ENCODE measurements around the gene GPR156.

Gene GPR156

DNA sequence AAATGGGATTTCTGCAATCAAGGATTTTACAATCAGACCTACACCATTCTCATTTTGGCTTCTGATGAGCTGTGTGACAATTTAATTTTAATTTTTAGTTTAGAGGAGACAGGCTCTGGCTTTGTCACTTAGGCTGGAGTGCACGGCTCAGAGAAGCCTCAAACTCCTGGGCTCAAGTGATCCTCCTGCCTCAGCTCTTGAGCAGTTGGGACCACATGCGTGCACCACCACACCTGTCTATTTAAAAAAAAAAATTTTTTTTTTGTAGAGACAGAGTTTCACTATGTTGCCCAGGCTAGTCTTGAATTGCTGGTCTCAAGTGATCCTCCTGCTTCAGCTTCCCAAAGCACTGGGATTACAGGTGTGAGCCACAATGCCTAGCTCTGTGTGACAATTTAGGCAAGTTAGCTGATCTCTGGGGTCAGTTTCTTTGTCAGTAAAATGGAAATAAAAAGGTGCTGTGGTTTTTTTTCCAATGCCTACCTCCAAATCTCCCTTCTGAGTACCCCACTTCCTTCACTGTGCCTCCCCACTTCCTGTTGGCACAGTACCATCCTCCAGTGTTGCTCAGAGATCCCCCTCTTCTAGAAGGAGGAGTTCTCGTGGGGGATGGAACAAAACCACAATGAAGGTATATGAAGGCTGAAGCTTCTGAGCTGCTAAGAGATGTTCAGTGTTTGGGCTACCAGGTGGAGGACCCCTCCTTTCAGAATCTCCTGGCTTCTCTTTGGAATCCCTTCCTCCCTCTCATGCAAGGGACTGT, 136.7 kb downstream of the GPR156 start:
- no peak for TF ChIP-seq CTCF (IDR thresholded peaks at IDR 0.05; ENCODE audit: low read length, missing control alignments)
- H3K4me3 ChIP-seq (replicated peaks; ENCODE audit: low read depth, low read length), result no peak overlapping the region
- DNase-seq (ENCODE audit: low read depth), result no peak

DNA sequence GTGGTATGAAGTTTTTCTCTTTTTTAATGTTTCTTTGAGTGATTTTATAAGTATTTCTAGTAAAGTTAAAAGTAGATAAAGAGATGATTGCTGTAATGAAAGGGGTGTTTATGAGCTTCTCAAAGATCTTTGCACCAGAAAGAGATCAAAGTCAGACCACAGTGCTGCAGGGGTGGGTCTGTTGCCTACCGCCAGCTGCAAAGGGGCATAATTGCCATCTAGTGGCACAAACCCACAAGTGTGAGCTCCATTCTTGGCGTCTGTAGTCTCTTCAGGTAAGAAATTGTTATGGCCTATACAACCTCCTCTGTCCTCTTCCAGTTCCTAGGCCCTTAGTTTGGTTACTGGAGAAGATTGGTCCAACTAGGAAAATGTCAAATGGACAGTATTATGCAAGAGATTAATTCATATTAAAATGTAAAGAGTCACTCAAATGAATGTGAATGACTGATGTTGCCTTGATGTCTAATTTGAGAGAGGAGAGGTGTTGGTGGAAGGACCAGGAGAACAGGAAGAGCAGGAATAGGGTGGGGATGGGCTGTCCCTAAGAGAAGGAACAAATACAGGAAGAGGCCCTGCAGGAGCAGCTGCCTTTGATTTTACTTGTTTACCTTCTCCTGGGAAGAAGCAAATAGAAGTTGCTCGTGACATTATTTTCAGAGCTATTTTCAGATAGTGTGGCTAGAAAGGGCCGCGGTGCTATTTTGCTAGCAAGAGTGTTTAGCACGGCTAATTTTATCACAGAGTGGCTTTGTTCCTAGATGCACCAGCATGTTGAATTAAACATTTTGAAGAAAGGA, 137.8 kb downstream of the GPR156 start:
- no peak for TF ChIP-seq CTCF (IDR thresholded peaks at IDR 0.05; ENCODE audit: low read length, missing control alignments)
- no peak overlapping the region for H3K4me3 ChIP-seq (replicated peaks; ENCODE audit: low read depth, low read length)
- DNase-seq (ENCODE audit: low read depth), result no peak

DNA sequence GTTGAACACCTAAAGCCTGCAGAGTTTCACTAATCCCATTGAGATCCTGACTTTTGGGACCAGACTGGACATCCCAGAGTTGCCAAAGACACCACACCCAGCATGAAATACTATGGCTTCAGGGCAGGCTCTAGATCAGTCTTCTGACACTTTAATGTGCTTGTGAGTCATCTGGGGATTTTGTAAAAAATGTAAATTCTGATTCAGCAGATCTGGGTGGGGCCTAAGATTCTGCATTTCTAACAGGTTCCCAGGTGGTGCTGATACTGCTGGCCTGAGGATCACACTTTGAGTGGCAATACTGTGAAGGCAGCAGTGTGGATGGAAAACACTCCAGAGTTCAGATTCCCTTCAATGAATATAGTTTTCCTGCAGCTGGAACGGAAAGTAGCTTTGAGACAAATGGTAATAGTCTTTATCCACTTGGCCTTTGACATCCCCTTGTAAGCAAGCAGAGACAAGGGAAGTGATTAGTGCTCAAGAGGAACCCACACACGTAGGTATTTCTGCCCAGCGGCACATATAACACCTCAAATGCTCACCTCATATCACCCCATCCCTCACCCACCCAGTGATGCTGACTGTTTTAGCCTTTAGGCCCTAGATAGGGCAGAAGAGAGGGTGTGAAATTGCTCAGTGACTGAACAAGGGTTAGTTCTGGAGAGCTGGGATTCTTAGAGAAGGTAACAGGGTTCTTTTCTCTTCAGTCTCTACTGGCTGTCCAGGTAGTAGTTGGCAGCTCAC, 139.3 kb downstream of the GPR156 start:
- peak; percentile 34 for DNase-seq (ENCODE audit: low read depth)
- no peak for TF ChIP-seq CTCF (IDR thresholded peaks at IDR 0.05; ENCODE audit: low read length, missing control alignments)
- H3K4me3 ChIP-seq (replicated peaks; ENCODE audit: low read depth, low read length), result no peak overlapping the region

DNA sequence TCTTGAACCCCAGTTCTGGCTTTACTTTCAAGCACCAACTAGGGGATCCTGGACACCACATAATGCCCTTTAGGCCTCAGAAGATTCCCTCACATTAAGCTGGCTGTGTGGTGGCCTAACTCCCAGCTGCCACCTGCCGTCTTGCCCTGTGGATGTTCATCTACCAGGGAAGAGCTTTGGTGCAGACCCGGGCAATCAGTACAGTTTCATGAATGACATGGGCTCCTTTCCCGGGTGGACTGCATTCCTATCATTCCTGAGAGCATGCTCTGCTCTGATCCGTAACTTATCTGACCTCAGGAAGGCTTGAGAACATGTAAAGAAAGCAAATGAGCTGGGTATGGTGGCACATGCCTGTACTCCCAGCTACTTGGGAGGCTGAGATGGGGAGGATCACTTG, 140.8 kb downstream of the GPR156 start:
- no peak for TF ChIP-seq CTCF (IDR thresholded peaks at IDR 0.05; ENCODE audit: low read length, missing control alignments)

GRCh38 chr3:120143676-120144075, 141.3 kb downstream of the GPR156 start:
- H3K4me3 ChIP-seq (replicated peaks; ENCODE audit: low read depth, low read length), result no peak overlapping the region
- DNase-seq (ENCODE audit: low read depth), result no peak
- TF ChIP-seq CTCF (IDR thresholded peaks at IDR 0.05; ENCODE audit: low read length, missing control alignments), result no peak

More for the DNA sequence above, 140.8 kb downstream of the GPR156 start:
- H3K4me3 ChIP-seq (replicated peaks; ENCODE audit: low read depth, low read length), result no peak overlapping the region
- DNase-seq (ENCODE audit: low read depth), result peak; percentile 48

DNA sequence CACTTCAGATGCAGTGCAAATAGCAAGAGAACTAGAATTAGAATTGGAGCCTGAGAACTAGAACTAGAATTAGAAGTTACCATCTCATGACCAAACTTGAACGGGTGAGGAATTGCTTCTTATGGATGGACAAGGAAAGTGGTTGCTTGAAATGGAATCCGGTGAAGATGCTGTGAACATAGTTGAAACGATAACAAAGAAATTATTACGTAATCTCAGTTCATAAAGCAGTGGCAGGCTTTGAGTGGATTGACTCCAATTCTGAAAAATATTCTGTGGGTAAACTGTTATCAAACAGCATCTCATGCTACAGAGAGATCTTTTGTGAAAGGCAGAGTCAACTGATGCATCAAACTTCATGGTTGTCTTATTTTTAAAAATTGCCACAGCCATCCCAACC, 142.8 kb downstream of the GPR156 start:
- no peak for TF ChIP-seq CTCF (IDR thresholded peaks at IDR 0.05; ENCODE audit: low read length, missing control alignments)
- DNase-seq (ENCODE audit: low read depth), result no peak
- H3K4me3 ChIP-seq (replicated peaks; ENCODE audit: low read depth, low read length), result no peak overlapping the region

Measured in fibroblast of pulmonary artery (primary cell).